Astrocyte of the spinal cord (primary cell): Measurements from ENCODE around the gene MMAB.

ENCODE experiments used
- DNase-seq: peaks from one replicate; pipeline ENCODE4 v3.0.0; 2011; ENCODE audit warnings: low read depth, low spot score
- H3K4me3 ChIP-seq: 2 replicates; pipeline ENCODE4 v1.5.1; 2011; ENCODE audit warnings: low read depth, mild to moderate bottlenecking, low read length, moderate library complexity
- in situ Hi-C: cut with HindIII; loops from 2 replicates; pipeline ENCODE4 v1.10.0; 2017; ENCODE audit warnings: low sequenced_read_pairs
- TF ChIP-seq, protein P1 (sequence below): IDR thresholded peaks from 2 replicates; pipeline ENCODE4 v1.5.1; 2012; ENCODE audit warnings: low read depth, mild to moderate bottlenecking, low read length, inconsistent platforms

Gene MMAB

DNA sequence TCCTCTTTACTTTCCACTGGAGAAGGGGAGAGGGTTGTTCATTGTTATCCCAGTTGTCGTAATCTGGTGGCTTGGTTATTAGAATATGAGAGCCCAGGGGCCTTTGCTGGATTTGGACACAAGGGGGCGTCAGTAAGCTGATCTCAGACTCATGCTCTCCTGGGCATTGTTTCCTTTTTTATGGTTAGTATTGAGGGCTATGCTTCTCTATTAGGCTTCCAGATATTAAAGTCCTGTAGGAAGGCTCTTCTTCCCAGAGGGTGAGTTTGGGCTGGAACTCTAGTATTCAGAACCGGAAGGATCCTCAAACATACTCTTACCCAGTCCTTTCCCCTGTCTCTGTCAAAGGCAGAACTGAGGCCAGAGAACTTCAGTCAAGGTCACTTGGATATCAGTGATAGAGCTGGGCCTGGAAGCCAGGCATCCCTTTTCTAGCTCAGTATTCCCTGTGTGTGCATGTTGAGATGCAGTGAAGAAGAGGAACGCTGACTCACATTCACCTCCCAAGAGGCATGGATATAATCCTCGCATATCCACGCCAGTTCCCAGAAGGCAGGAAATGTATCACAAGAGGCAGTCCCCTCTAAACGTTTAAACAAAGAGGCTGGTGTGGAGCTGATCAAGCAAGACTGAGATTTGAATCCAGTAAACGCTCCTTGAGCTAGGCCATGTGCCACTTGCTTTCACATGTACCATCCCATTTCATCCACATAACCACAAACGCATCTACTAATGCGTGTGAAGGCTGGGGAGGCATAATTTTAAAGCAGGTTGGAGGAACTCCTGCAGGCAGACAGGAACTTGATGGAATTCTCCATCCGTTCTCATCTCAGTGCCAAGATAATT, 54.3 kb downstream of the MMAB start:
- DNase-seq = peak; percentile 83
- TF ChIP-seq, protein P1, sequence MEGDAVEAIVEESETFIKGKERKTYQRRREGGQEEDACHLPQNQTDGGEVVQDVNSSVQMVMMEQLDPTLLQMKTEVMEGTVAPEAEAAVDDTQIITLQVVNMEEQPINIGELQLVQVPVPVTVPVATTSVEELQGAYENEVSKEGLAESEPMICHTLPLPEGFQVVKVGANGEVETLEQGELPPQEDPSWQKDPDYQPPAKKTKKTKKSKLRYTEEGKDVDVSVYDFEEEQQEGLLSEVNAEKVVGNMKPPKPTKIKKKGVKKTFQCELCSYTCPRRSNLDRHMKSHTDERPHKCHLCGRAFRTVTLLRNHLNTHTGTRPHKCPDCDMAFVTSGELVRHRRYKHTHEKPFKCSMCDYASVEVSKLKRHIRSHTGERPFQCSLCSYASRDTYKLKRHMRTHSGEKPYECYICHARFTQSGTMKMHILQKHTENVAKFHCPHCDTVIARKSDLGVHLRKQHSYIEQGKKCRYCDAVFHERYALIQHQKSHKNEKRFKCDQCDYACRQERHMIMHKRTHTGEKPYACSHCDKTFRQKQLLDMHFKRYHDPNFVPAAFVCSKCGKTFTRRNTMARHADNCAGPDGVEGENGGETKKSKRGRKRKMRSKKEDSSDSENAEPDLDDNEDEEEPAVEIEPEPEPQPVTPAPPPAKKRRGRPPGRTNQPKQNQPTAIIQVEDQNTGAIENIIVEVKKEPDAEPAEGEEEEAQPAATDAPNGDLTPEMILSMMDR = peak; percentile 96
- in situ Hi-C loops = no loop called here
- H3K4me3 ChIP-seq = no peak overlapping the region

DNA sequence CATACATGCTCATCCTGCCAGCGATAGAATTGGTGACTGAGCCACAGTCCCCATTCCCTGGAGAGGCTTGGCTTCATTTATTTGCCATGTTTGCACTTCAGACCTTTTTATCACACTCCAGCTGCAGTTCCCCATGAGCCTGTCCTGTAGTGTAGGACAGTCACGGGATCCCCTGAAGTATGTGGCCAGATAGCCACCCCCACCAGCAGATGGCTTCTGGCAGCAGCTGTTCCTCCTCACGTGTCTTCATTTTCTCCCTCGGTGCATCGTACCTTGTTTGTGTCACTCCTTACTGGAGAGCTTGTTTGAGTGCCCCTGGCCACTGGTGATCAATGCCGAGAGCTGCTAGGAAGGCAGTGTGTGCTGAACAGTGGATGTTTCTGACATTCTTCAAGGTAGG, 55.7 kb downstream of the MMAB start:
- TF ChIP-seq, protein P1 = no peak
- H3K4me3 ChIP-seq = no peak overlapping the region
- no peak for DNase-seq
- in situ Hi-C loops = no loop called here

- in situ Hi-C loops = no loop called here
- H3K4me3 ChIP-seq = no peak overlapping the region
- DNase-seq = no peak
- TF ChIP-seq, protein P1 = no peak
Observed at GRCh38 chr12:109513977-109514376, 59.3 kb downstream of the MMAB start.

- in situ Hi-C loops = no loop called here
- H3K4me3 ChIP-seq = no peak overlapping the region
- peak; percentile 10 for DNase-seq
- TF ChIP-seq, protein P1 = no peak
Observed at GRCh38 chr12:109513051-109513450, 60.3 kb downstream of the MMAB start.

GRCh38 chr12:109512608-109513007, 60.7 kb downstream of the MMAB start:
- in situ Hi-C loops = no loop called here
- DNase-seq = peak; percentile 31
- TF ChIP-seq, protein P1 = no peak
- no peak overlapping the region for H3K4me3 ChIP-seq

GRCh38 chr12:109510196-109510595, 63.1 kb downstream of the MMAB start:
- no peak for DNase-seq
- no peak overlapping the region for H3K4me3 ChIP-seq
- in situ Hi-C loops = no loop called here
- TF ChIP-seq, protein P1 = no peak
